ENCODE measurements around the gene SKOR2.

SKOR2 gene

DNA sequence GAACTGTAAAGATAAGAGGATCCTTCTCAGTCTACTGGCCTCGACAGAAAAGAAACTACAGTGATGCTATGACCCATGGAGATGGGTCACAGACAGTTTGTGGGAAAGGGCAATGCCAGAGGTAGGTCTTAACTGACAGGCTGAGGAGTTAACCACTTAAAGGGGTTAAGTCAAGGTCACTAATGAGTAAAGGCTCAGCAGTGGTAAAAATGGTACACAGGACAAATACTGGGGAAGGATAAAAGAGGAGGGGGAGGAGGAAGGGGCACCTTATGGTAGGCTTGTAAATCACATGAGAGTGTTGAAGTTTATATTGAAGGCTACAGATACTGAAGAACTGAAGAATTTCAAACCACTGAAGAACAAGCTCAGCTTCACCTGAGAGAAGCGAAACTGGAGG, 85.2 kb downstream of the SKOR2 start:
- TF ChIP-seq, protein P1, sequence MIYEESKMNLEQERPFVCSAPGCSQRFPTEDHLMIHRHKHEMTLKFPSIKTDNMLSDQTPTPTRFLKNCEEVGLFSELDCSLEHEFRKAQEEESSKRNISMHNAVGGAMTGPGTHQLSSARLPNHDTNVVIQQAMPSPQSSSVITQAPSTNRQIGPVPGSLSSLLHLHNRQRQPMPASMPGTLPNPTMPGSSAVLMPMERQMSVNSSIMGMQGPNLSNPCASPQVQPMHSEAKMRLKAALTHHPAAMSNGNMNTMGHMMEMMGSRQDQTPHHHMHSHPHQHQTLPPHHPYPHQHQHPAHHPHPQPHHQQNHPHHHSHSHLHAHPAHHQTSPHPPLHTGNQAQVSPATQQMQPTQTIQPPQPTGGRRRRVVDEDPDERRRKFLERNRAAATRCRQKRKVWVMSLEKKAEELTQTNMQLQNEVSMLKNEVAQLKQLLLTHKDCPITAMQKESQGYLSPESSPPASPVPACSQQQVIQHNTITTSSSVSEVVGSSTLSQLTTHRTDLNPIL (CRISPR knock-in tag; IDR thresholded peaks at IDR 0.05; ENCODE audit: low read depth): no peak
- TF ChIP-seq ZNF8 (CRISPR knock-in tag; IDR thresholded peaks at IDR 0.05): no peak
- TF ChIP-seq, protein P2, sequence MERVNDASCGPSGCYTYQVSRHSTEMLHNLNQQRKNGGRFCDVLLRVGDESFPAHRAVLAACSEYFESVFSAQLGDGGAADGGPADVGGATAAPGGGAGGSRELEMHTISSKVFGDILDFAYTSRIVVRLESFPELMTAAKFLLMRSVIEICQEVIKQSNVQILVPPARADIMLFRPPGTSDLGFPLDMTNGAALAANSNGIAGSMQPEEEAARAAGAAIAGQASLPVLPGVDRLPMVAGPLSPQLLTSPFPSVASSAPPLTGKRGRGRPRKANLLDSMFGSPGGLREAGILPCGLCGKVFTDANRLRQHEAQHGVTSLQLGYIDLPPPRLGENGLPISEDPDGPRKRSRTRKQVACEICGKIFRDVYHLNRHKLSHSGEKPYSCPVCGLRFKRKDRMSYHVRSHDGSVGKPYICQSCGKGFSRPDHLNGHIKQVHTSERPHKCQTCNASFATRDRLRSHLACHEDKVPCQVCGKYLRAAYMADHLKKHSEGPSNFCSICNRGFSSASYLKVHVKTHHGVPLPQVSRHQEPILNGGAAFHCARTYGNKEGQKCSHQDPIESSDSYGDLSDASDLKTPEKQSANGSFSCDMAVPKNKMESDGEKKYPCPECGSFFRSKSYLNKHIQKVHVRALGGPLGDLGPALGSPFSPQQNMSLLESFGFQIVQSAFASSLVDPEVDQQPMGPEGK (CRISPR knock-in tag; IDR thresholded peaks at IDR 0.05; ENCODE audit: borderline replicate concordance): no peak
- TF ChIP-seq ESRRG (CRISPR knock-in tag; IDR thresholded peaks at IDR 0.05): no peak
- TF ChIP-seq SNAI2 (CRISPR knock-in tag; IDR thresholded peaks at IDR 0.05): no peak
- TF ChIP-seq ARNTL (CRISPR knock-in tag; IDR thresholded peaks at IDR 0.05; ENCODE audit: borderline replicate concordance, low read depth): no peak
- TF ChIP-seq BACH2 (CRISPR knock-in tag; IDR thresholded peaks at IDR 0.05; ENCODE audit: borderline replicate concordance): no peak
- TF ChIP-seq, protein P3, sequence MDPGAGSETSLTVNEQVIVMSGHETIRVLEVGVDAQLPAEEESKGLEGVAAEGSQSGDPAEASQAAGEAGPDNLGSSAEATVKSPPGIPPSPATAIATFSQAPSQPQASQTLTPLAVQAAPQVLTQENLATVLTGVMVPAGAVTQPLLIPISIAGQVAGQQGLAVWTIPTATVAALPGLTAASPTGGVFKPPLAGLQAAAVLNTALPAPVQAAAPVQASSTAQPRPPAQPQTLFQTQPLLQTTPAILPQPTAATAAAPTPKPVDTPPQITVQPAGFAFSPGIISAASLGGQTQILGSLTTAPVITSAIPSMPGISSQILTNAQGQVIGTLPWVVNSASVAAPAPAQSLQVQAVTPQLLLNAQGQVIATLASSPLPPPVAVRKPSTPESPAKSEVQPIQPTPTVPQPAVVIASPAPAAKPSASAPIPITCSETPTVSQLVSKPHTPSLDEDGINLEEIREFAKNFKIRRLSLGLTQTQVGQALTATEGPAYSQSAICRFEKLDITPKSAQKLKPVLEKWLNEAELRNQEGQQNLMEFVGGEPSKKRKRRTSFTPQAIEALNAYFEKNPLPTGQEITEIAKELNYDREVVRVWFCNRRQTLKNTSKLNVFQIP (CRISPR knock-in tag; IDR thresholded peaks at IDR 0.05; ENCODE audit: borderline replicate concordance, low read depth): no peak
- no peak for TF ChIP-seq OSR1 (CRISPR knock-in tag; IDR thresholded peaks at IDR 0.05)
- no peak for TF ChIP-seq PPARA (CRISPR knock-in tag; IDR thresholded peaks at IDR 0.05; ENCODE audit: borderline replicate concordance)
- no peak for TF ChIP-seq ZC3H10 (CRISPR knock-in tag; IDR thresholded peaks at IDR 0.05)
- no peak for TF ChIP-seq TOX (CRISPR knock-in tag; IDR thresholded peaks at IDR 0.05; ENCODE audit: borderline replicate concordance)
- no peak for TF ChIP-seq ZFP3 (CRISPR knock-in tag; IDR thresholded peaks at IDR 0.05)
- no peak for TF ChIP-seq ZFP30 (CRISPR knock-in tag; IDR thresholded peaks at IDR 0.05)
- no peak for TF ChIP-seq GLIS3 (CRISPR knock-in tag; IDR thresholded peaks at IDR 0.05)
- ATAC-seq: no peak

DNA sequence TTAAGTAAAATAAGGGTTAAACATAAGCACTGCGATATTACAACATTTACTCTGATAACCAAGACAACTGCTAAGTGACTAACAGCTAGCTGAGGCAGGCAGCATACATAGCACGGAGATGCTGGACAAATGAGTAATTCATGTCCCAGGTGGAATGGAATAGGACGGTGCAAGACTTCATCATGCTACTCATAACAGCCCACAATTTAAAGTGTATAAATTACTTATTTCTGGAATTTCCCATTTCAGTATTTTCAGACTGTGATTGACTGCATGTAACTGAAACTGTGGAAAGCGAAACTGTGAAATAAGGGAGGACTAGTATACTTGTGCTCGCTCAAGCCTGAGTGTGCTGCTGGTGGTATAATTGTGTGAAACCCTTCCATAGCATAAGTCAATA, 88.2 kb downstream of the SKOR2 start:
- peak; percentile 94 for ATAC-seq
- no peak for TF ChIP-seq ZFP30 (CRISPR knock-in tag; IDR thresholded peaks at IDR 0.05)
- TF ChIP-seq ZFP3 (CRISPR knock-in tag; IDR thresholded peaks at IDR 0.05): no peak
- TF ChIP-seq RARB (CRISPR knock-in tag; IDR thresholded peaks at IDR 0.05): no peak
- TF ChIP-seq, protein P4, sequence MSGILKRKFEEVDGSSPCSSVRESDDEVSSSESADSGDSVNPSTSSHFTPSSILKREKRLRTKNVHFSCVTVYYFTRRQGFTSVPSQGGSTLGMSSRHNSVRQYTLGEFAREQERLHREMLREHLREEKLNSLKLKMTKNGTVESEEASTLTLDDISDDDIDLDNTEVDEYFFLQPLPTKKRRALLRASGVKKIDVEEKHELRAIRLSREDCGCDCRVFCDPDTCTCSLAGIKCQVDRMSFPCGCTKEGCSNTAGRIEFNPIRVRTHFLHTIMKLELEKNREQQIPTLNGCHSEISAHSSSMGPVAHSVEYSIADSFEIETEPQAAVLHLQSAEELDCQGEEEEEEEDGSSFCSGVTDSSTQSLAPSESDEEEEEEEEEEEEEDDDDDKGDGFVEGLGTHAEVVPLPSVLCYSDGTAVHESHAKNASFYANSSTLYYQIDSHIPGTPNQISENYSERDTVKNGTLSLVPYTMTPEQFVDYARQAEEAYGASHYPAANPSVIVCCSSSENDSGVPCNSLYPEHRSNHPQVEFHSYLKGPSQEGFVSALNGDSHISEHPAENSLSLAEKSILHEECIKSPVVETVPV (CRISPR knock-in tag; IDR thresholded peaks at IDR 0.05): no peak
- TF ChIP-seq, protein P3 (CRISPR knock-in tag; IDR thresholded peaks at IDR 0.05; ENCODE audit: borderline replicate concordance, low read depth): no peak
- TF ChIP-seq, protein P1 (CRISPR knock-in tag; IDR thresholded peaks at IDR 0.05; ENCODE audit: low read depth): no peak
- TF ChIP-seq, protein P2 (CRISPR knock-in tag; IDR thresholded peaks at IDR 0.05; ENCODE audit: borderline replicate concordance): no peak
- TF ChIP-seq TOX (CRISPR knock-in tag; IDR thresholded peaks at IDR 0.05; ENCODE audit: borderline replicate concordance): no peak
- TF ChIP-seq ESRRG (CRISPR knock-in tag; IDR thresholded peaks at IDR 0.05): no peak
- no peak for TF ChIP-seq OSR1 (CRISPR knock-in tag; IDR thresholded peaks at IDR 0.05)
- TF ChIP-seq ZNF565 (CRISPR knock-in tag; conservative IDR thresholded peaks at IDR 0.05; ENCODE audit: low read depth): no peak
- TF ChIP-seq SNAI2 (CRISPR knock-in tag; IDR thresholded peaks at IDR 0.05): no peak
- no peak for TF ChIP-seq ZNF8 (CRISPR knock-in tag; IDR thresholded peaks at IDR 0.05)
- TF ChIP-seq PPARA (CRISPR knock-in tag; IDR thresholded peaks at IDR 0.05; ENCODE audit: borderline replicate concordance): no peak

All from SK-N-SH treated with all-trans-retinoic acid at 6 μM for 48 hours (cell line).